ENCODE results near the gene PKNOX2. TPM values are rescaled to one million over a fixed set of nuclear protein-coding genes. Genes with fewer than 3 reads are reported as not detected.

Gene PKNOX2
- total and polyA plus RNA-seq, 2 of the 8 experiments (the other 6 are each of a cell fraction or from before 2014, with no cell fraction given): 2.0 TPM

DNA sequence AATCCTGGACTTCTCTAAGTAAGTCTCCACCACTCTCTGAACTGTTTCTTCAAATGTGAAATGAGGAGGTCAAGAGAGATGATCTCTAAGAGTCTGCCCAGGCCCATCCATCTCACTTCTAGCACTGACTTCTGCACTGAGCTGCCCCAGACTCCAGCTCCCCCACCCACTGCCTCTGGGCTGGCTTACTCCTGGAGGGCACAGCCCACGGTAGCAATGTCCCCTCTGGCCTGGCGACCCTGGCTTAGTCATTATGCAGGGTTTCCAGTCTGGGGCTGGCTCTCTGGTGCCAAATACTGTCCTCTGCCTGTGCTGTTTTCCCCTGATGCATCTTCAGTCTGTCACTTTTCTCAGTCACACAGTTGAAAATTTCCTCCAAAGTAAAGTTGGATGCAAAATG, 60.9 kb downstream of the PKNOX2 start:
- Histone ChIP-seq H2AFZ (ENCODE audit: low read length) (no peak overlapping the region), H3K4ac (replicated peaks; ENCODE audit: insufficient read length, low read depth, low read length) (no peak overlapping the region), H2AK5ac (ENCODE audit: low read depth, low read length) (no peak overlapping the region), H3K27me3 (replicated peaks in 1 of 4; ENCODE audit: control insufficient read depth in 3 of 4, extremely low read depth in 1 of 4, insufficient read depth in 3 of 4, low read length in 3 of 4) (no peaks in the 10 kb centered on the region; a peak in 1 of 7 replicates), H3K23me2 (ENCODE audit: low read depth, low read length) (peaks cover 4% of the 10 kb centered on the region; the same call in 1 of the 2 replicates), H2BK20ac (ENCODE audit: low read length) (no peak overlapping the region; the same call in 1 of the 2 replicates), H3K4me1 (replicated peaks in 1 of 4; ENCODE audit: control insufficient read depth in 3 of 4, insufficient read depth in 4 of 4, low read length in 3 of 4) (peaks cover 7 to 26% (median 18%) of the 10 kb centered on the region in 4 experiments), H2BK15ac (ENCODE audit: low read length) (no peak overlapping the region), H3K9ac (replicated peaks in 1 of 4; ENCODE audit: extremely low read depth in 1 of 4, low read depth in 3 of 4, low read length in 3 of 4) (no peak overlapping the region), H3K27ac (ENCODE audit: low read depth, low read length) (no peak overlapping the region), H3K18ac (ENCODE audit: extremely low read depth, low read length) (no peak overlapping the region; the same call in 1 of the 2 replicates), H4K5ac (ENCODE audit: insufficient read length, low read depth, low read length) (no peak overlapping the region), H3K4me2 (ENCODE audit: insufficient read depth in 1 of 2, low read depth in 2 of 2, low read length in 2 of 2) (no peak overlapping the region), H2BK120ac (replicated peaks; ENCODE audit: low read depth, low read length) (no peak overlapping the region), H4K8ac (ENCODE audit: extremely low read depth, insufficient read depth, low read length) (no peak overlapping the region), H3K36me3 (ENCODE audit: control insufficient read depth in 2 of 4, insufficient read depth in 4 of 4, low read length in 3 of 4) (no peaks in the 10 kb centered on the region), H4K91ac (replicated peaks; ENCODE audit: insufficient read length, low read length) (no peak overlapping the region), H3K79me2 (ENCODE audit: control insufficient read depth in 1 of 2, insufficient read depth in 2 of 2, low read length in 2 of 2) (no peaks in the 10 kb centered on the region; a peak in 1 of 4 replicates), H3K9me3 (ENCODE audit: insufficient read depth in 2 of 2, low read depth in 1 of 2, low read length in 1 of 2) (no peaks in the 10 kb centered on the region), H3K23ac (ENCODE audit: insufficient read length) (no peak overlapping the region), H3K4me3 (ENCODE audit: extremely low read depth in 1 of 4, insufficient read depth in 2 of 4, low read depth in 3 of 4, low read length in 4 of 4) (no peak overlapping the region), H3K56ac (replicated peaks; ENCODE audit: insufficient read length, low read depth, low read length) (no peak overlapping the region), H2BK12ac (ENCODE audit: low read depth, low read length) (no peak overlapping the region), H2BK5ac (ENCODE audit: low read depth, low read length) (no peak overlapping the region), H4K20me1 (replicated peaks in 1 of 2; ENCODE audit: control insufficient read depth in 1 of 2, insufficient read depth in 2 of 2, low read length in 2 of 2) (peaks cover 0 to 2% of the 10 kb centered on the region in 2 experiments), H3K79me1 (ENCODE audit: low read depth, low read length) (peaks cover 3% of the 10 kb centered on the region; the same call in 1 of the 2 replicates), H3K14ac (ENCODE audit: insufficient read length) (no peak overlapping the region)
- FAIRE-seq (no peak), DNase-seq (ENCODE audit: low read depth in 1 of 2, low spot score in 2 of 2) (no peak)
- WGBS, 2 experiments (ENCODE audit: extremely low coverage in 1 of 2, insufficient coverage in 1 of 2, insufficient read length in 1 of 2, insufficient replicate concordance in 2 of 2, low coverage in 1 of 2, low lambda C conversion rate in 2 of 2, missing lambda C conversion rate in 1 of 2): 82% methylated on average over 2 of the region's 2 CpGs; no CpG with 5 or more reads in 1 of the 2 experiments
- ChIA-PET POLR2A (ENCODE audit: partially characterized antibody) (interaction anchor here (0.6 to 0.9 kb wide), 2 partner anchors 10 to 45 kb away, joined by 3 read pairs; no protein-coding TSS in a partner anchor), CTCF (ENCODE audit: partially characterized antibody) (interaction anchor here (0.8 to 3.2 kb wide), 20 partner anchors 9 to 180 kb away, joined by 3 to 44 read pairs (median 5); partner anchors contain the start of gene PKNOX2)
- no peak for TF ChIP-seq BCL11A (IDR thresholded peaks at IDR 0.05; ENCODE audit: low read depth in 2 of 2, low read length in 2 of 2)
- TF ChIP-seq TAF1 (IDR thresholded peaks at IDR 0.05; ENCODE audit: low read depth, low read length): no peak
- TF ChIP-seq SP1 (IDR thresholded peaks at IDR 0.05; ENCODE audit: low read depth, low read length): no peak
- TF ChIP-seq BRCA1 (IDR thresholded peaks at IDR 0.05; ENCODE audit: low read depth, low read length): no peak
- TF ChIP-seq SP4 (IDR thresholded peaks at IDR 0.05; ENCODE audit: low read length): no peak

All from H1 (cell line).